ENCODE results near the gene C2CD2.
A peak's percentile ranks its signal among the peaks of the same experiment; 100 is the strongest.

Gene C2CD2

DNA sequence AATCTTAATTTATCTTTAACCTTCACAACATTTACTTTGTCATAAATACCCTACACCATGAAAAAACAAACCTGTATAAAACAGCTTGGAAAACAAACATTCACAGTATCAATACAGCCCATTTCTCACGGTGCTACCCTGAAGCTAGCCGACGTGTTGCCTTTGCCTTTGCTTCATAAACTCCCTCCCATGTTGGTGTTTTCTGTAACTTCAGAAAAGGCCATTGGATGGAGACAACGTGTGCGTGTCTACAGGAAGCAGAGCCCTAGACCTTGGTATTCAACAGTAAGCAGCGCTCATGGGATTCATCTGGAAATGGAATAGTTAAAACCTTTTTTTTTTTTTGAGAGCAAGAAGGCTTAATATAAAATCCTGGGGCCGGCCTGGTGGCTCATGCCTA, 67.5 kb downstream of the C2CD2 start:
- no peak for DNase-seq (ENCODE audit: low read depth)

GRCh38 chr21:41885341-41886024, 68.3 kb downstream of the C2CD2 start:
- no peak for DNase-seq (ENCODE audit: low read depth)

DNA sequence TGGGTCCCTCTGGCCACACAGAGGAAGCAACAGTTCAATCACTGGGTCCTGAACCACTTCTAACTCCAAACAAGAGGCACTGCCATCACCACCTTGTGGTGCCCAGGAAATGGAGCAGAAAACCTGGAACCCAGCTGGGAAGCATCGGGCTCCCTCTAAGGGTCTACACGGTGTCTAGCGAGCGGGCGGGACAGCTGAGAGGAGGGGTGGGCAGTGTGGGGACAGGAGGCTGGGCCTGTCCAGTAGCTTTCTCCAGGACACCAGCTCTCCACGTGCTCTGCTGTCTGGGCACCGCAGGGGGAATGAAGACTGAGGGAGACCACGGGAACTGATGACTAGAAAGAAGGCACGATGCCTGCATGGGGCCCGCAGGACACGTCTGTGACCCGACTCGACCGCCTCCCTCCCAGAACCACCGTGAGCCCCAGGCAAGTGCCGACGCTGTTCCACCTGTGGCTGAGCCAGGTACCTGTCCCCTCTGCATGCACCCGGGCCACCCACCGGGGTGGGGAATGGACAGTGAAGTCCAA, 69.3 kb downstream of the C2CD2 start:
- DNase-seq (ENCODE audit: low read depth) = no peak

- no peak for DNase-seq (ENCODE audit: low read depth)
Observed at GRCh38 chr21:41883582-41883981, 70.2 kb downstream of the C2CD2 start.

DNA sequence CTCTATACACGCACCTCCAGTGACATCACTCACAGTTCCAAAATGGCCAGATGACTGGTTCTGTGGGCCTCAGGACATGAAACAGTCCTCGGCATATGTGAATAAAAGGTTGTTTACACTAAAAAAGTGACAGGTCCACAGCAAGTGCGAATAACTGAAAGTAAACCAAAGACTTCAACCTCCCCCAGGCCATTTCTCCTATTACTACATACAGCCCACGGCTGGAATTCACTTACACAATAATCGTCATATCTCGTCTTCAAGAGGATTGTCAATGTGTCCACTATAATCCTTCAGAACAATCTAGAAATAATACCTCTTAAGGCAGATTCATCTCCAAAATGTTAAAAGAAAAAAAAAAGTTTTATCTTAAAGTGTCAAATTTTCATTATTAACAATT, 72.8 kb downstream of the C2CD2 start:
- no peak for DNase-seq (ENCODE audit: low read depth)

DNA sequence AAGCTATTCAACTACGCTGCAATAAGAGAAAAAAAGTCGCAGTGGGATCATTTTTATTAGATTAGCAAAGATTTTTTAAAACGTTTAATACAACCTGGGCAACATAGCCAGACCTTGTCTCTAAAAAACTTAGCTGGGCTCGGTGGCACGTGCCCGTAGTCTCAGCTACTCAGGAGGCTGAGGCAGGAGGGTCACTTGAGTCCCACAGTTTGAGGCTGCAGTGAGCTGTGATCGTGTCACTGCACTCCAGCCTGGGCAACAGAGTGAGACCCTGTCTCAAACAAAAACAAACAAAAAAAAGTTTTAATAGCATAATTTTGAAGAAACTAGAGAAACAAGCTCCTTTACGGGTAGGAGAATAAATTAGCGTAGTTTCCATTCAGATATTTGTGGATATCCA, 73.7 kb downstream of the C2CD2 start:
- no peak for DNase-seq (ENCODE audit: low read depth)

- DNase-seq (ENCODE audit: low read depth) = peak; percentile 67
Observed at GRCh38 chr21:41879190-41879998, 74.4 kb downstream of the C2CD2 start, which contains the start of gene PRDM15. TSS of gene PRDM15 (minus strand) at chr21:41879344. CDS start at chr21:41860363, 18,981 bp downstream.

DNA sequence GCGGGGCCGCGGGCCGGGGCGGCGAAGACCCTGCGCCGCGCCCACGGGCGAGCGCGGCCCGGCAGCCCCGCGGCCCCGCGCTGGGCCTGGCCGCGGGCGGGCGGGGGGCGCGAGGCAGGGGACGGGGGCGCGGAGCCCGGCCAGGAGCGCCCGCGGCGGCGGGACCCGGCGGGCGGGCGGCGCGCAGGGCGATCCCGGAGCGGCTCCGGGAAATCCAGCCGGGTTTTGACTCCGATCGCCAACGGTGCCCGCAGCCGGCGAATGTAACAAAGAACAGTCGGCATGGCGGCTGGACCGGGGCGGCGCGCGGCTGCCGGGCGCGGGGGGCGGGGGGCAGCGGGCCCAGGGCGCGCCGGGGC, 75.0 kb downstream of the C2CD2 start:
- DNase-seq (ENCODE audit: low read depth) = peak; percentile 74

DNA sequence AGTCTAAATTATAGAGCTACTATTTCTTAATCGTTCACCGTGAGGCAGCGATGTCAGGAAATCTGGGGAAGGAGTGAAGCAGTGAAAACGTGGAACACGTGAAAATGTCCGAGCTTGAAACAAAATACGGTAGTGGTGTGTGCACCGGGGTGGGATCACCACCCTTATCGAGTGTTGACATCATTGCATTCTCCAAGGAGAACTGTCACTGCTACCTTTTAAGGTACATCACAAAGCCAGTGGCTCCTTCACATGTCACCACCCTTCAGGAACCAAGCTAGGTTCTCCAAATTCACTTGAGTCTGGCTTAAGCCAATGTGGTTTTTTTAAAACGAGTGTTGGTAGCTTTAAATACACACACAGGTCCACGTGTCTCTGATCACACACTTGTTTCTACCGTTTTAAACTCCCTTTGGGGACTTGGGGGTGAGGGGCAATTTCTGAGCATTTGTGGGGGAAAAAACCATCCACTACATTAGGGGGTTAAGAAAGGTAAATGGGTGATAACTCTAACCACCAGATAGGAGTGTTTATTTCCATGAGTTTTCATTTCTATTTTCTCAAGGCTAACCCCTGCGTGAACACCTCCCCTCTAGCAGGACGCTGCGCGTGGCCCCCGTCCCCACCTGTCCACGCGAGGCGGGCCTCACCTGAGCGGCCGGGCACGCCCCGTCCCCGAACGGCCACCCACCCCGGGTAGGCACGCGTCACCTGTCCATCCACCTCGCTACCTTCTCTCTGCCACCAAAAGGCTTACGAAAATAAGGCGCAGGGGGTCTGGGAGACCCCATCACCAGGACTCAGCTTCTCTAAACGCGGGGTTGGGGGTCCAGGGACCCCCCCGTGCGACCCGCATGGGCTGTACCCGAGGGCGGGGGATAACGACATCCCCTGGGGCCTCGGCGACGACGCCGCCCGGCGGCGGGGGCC, 75.7 kb downstream of the C2CD2 start:
- peak; percentile 54 for DNase-seq (ENCODE audit: low read depth)

DNA sequence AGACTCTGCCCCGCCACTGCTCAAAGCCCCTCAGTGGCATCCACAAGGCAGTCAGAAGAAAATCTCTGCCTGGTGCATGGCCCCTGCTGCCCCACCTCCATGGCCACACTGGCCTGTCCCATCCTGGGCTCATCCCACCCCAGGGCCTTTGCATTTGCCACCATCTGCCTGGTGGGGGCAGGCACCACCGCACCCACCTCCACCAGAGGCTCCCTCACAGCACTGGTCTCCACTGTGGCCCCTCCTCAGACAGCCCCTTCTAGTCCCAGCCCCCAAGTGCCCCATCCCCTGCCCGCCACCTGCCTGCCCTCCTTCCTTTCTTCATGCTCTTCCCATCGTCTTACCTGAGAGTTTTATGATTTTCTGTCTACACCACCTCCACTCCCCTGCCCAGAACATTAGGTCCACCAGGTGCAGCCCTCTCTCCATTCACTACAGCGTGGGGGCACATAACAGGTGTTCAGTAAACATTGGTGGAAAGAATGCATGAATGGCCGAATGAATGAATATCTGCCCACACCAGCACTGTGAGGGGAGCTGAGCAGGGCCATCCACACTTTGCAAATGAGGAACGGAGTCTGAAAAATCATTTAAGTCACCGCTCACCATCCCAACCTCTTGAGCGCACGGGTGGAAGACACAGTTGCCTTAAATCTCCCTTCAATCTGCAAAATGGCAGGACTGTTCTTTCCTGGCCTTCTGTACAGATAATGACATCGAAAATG, 76.7 kb downstream of the C2CD2 start:
- DNase-seq (ENCODE audit: low read depth) = no peak

DNA sequence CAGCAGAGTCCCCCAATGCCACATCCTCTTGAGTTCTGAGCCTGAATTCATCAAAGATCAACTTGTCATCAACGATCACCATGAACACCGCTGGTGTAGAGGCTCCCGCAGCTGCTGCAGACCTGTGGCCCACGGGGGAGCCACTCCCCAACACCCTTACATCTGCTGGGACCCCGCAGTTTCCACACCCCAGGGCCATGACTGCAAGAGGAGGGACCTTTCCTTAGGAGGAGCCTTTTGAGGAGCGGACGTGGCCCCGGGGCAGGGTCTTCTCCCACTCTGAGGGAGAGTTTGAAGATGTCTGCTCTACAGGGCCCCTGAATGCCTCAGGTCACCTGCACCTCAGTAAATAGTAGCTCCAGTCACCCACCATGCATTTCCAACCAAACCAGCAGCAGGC, 77.4 kb downstream of the C2CD2 start:
- DNase-seq (ENCODE audit: low read depth) = no peak

- no peak for DNase-seq (ENCODE audit: low read depth)
Observed at GRCh38 chr21:41875086-41875485, 78.7 kb downstream of the C2CD2 start.

DNA sequence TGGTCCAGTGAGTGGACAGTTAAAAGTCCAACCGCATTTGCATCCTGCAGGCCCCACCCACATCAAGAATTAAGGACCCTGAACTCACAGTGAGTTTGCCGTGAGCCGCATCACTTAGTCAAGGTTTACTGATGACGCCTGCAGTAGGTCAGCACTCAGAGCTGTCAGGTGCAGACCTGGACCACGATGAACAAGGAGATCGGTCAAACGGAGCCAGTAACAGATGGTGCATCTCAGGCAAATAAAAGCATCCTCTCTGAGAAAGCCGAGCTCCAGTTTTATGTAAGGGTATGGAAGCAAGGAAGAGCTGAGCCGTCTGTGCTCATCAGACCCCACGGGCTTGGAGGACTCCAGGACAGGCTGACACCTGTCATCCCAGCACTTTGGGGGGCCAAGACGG, 79.2 kb downstream of the C2CD2 start:
- DNase-seq (ENCODE audit: low read depth) = no peak

DNA sequence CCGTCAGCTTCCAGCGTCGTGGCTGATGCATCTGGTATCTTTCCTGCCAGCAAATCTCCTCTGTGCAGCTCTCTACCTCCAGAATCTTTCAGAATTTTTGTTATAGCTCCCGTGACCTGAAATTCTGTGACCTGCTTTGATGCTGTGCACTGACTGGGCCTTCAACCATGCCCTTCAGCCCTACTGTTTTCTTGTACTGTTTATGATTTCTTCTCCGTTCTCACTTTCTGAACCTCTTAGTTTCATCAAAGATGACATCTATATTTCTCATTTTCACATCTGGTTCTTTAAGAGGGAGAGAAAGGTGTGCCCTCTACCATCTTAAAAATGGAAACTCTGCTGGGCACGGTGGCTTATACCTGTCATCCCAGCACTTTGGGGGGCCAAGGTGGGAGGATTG, 80.4 kb downstream of the C2CD2 start:
- DNase-seq (ENCODE audit: low read depth) = no peak

- DNase-seq (ENCODE audit: low read depth) = no peak
Observed at GRCh38 chr21:41873005-41873404, 80.8 kb downstream of the C2CD2 start.

GRCh38 chr21:41871293-41872030, 82.4 kb downstream of the C2CD2 start:
- no peak for DNase-seq (ENCODE audit: low read depth)

- DNase-seq (ENCODE audit: low read depth) = no peak
Observed at GRCh38 chr21:41869771-41870170, 84.0 kb downstream of the C2CD2 start.

- no peak for DNase-seq (ENCODE audit: low read depth)
Observed at GRCh38 chr21:41868062-41868710, 85.6 kb downstream of the C2CD2 start.

- no peak for DNase-seq (ENCODE audit: low read depth)
Observed at GRCh38 chr21:41867313-41867712, 86.5 kb downstream of the C2CD2 start.

DNA sequence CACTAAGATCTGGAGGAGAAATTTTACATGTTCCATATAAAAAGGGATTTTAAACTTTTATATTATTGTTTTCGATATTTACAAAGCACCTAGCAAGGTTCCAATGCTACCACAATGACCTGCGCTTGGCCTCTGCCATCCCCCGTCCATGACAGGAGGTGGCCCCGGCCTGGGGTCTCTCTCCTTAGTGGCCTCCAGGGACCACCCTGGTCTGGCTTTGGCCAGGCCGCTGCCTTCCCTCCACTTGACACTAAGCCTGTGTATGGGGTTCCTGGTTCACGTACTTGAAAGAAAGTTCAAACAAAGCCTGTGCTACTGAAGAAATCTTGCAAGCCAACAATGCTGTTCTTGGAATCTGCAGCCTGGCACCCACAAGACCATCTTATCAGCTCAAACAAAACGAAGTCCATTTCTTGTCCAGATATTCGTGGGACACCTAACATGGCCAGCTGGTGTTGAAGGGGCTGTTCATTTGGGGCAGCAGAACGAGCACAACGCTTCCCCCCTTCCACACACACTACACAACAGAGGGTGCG, 87.5 kb downstream of the C2CD2 start:
- no peak for DNase-seq (ENCODE audit: low read depth)

Measured in stromal cell of bone marrow (primary cell).